ENCODE measurements around the gene HCK. TPM values are rescaled to one million over a fixed set of nuclear protein-coding genes. Genes with fewer than 3 reads are reported as not detected.

HCK gene
- total RNA-seq, 1 donor from 2014 or later = 0.78 TPM

DNA sequence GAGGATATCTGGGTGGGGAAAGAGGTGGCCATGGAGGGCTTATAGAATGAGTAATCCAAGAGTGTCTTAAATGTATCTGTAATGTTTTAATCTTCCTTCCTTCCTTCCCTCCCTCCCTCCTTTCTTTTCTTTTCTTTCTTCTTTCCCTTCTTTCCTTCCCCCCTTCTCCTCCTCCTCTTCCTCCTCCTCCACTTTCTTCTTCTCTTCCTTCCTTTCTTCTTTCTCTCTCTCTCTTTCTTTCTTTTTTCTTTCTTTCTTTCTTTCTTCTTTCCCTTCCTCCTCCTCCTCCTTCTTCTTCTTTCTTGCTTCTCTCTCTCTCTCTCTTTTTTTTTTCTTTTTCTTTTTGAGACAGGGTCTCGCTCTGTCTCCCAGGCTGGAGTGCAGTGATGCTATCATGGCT is 7.1 kb downstream of the HCK start:
- peaks cover 15% of the 10 kb centered on the region for H3K27me3 Mint-ChIP-seq (ENCODE audit: unreplicated experiment)
- no peaks in the 10 kb centered on the region for H3K4me1 Mint-ChIP-seq (ENCODE audit: low read depth, unreplicated experiment)
- H3K36me3 Mint-ChIP-seq (ENCODE audit: unreplicated experiment) = peaks cover 10% of the 10 kb centered on the region

DNA sequence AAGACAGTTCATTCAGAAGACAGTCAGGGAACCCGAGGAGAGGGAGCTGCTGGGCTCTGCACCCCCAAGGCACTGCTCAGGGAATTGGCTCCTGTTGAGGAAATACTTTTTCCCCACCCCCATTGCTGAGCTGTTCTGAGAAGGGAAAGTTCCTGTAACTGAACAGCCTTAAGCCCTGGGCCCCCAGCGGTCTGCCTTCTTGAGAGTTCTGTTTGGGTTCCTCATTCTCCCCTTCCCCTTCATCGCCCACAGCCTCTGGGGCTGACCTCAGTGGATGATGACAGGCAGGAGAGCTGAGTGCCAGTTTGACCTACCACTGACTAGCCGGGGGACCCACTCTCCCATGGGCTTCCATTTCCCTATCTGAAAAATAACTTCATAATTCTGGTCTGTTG is 10.7 kb downstream of the HCK start:
- no peak for DNase-seq
- H3K36me3 Mint-ChIP-seq (ENCODE audit: unreplicated experiment) = peaks cover 10% of the 10 kb centered on the region
- peaks cover 21% of the 10 kb centered on the region for H3K27me3 Mint-ChIP-seq (ENCODE audit: unreplicated experiment)
- TF ChIP-seq, protein P1, sequence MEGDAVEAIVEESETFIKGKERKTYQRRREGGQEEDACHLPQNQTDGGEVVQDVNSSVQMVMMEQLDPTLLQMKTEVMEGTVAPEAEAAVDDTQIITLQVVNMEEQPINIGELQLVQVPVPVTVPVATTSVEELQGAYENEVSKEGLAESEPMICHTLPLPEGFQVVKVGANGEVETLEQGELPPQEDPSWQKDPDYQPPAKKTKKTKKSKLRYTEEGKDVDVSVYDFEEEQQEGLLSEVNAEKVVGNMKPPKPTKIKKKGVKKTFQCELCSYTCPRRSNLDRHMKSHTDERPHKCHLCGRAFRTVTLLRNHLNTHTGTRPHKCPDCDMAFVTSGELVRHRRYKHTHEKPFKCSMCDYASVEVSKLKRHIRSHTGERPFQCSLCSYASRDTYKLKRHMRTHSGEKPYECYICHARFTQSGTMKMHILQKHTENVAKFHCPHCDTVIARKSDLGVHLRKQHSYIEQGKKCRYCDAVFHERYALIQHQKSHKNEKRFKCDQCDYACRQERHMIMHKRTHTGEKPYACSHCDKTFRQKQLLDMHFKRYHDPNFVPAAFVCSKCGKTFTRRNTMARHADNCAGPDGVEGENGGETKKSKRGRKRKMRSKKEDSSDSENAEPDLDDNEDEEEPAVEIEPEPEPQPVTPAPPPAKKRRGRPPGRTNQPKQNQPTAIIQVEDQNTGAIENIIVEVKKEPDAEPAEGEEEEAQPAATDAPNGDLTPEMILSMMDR (IDR thresholded peaks at IDR 0.05; ENCODE audit: partially characterized antibody, unreplicated experiment) = no peak
- peaks cover 6% of the 10 kb centered on the region for H3K4me1 Mint-ChIP-seq (ENCODE audit: low read depth, unreplicated experiment)
- no peak overlapping the region for H3K27ac Mint-ChIP-seq (ENCODE audit: unreplicated experiment)
- H3K9me3 Mint-ChIP-seq (ENCODE audit: unreplicated experiment) = peaks cover 11% of the 10 kb centered on the region
- H3K4me3 Mint-ChIP-seq (ENCODE audit: unreplicated experiment) = no peak overlapping the region

More for the DNA sequence above, 7.1 kb downstream of the HCK start:
- H3K9me3 Mint-ChIP-seq (ENCODE audit: unreplicated experiment) = peaks cover 3% of the 10 kb centered on the region
- H3K4me3 Mint-ChIP-seq (ENCODE audit: unreplicated experiment) = no peak overlapping the region
- no peak overlapping the region for H3K27ac Mint-ChIP-seq (ENCODE audit: unreplicated experiment)
- TF ChIP-seq, protein P1 (IDR thresholded peaks at IDR 0.05; ENCODE audit: partially characterized antibody, unreplicated experiment) = no peak
- no peak for DNase-seq

DNA sequence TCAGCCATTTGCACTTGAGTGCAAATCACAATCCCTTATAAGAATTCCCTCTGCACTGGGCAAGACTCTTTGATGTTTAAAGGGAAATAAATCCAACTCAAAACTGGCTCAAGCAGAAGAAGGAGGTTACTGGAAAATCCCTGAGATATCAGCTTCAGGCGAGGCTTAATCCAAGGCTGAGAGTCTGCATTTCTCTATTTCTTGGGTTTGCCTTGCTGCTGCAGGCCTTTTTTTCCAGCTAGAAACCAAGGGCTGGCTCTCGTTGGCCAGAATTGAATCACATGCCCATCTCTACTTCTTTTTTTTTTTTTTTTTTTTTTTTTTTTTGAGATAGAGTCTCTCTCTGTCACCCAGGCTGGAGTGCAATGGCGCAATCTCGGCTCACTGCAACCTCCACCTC is 11.7 kb downstream of the HCK start:
- Mint-ChIP-seq H3K4me1 (ENCODE audit: low read depth, unreplicated experiment) (peaks cover 6% of the 10 kb centered on the region), H3K4me3 (ENCODE audit: unreplicated experiment) (no peak overlapping the region), H3K27ac (ENCODE audit: unreplicated experiment) (no peak overlapping the region), H3K36me3 (ENCODE audit: unreplicated experiment) (peaks cover 10% of the 10 kb centered on the region), H3K9me3 (ENCODE audit: unreplicated experiment) (peaks cover 11% of the 10 kb centered on the region), H3K27me3 (ENCODE audit: unreplicated experiment) (peaks cover 21% of the 10 kb centered on the region)
- TF ChIP-seq, protein P1 (IDR thresholded peaks at IDR 0.05; ENCODE audit: partially characterized antibody, unreplicated experiment) = no peak
- DNase-seq = no peak

DNA sequence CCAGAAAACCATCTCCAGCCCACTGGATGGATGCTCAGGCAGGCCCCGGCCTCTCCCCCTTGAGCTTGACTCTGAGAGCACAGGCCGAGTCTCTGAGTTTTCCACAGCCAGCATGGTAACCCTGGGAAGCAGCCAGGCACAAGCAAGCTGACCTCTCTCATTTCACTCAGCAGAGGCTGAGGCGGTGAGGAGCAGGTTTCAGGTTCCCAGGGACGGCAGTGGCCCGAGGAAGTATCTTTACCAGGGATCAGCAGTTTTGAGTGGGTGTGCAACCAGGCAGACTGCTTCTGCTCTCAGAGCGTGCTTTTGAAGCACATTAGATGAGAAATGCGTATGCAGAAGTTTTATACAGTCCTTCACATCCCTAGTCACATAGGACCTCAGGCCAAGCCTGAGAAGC is 12.6 kb downstream of the HCK start:
- Mint-ChIP-seq H3K27me3 (ENCODE audit: unreplicated experiment) (peaks cover 14% of the 10 kb centered on the region), H3K4me1 (ENCODE audit: low read depth, unreplicated experiment) (peaks cover 9% of the 10 kb centered on the region), H3K36me3 (ENCODE audit: unreplicated experiment) (peaks cover 10% of the 10 kb centered on the region), H3K4me3 (ENCODE audit: unreplicated experiment) (no peak overlapping the region), H3K9me3 (ENCODE audit: unreplicated experiment) (peaks cover 11% of the 10 kb centered on the region), H3K27ac (ENCODE audit: unreplicated experiment) (no peak overlapping the region)
- DNase-seq = no peak
- TF ChIP-seq, protein P1 (IDR thresholded peaks at IDR 0.05; ENCODE audit: partially characterized antibody, unreplicated experiment) = no peak

DNA sequence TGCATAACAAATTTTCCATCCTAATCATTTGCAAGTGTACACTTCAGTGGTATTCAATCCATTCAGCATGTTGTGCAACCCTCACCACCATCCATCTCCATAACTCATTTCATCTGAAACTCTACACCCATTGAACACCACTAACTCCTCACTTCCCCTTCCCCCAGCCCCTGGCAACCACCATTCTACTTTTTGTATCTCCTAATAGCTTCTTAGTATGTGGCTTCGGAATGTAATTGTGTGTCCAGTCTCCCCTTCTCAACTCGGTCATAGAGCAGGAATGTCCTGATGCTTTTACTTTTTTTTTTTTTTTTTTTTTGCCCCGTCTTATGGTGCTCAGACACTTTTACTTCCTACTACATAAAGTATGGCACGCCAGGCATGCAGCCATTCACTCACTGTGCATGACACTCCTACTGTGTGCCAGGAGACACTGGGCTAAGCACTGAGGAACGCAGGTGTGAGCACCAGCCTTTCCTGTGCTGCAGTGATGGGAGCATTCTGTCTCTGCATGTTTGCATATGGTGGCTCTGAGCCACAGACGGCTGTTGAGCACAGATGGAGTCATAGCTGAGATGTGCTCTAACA is 15.3 kb downstream of the HCK start:
- TF ChIP-seq, protein P1 (IDR thresholded peaks at IDR 0.05; ENCODE audit: partially characterized antibody, unreplicated experiment) = no peak
- Mint-ChIP-seq H3K36me3 (ENCODE audit: unreplicated experiment) (no peaks in the 10 kb centered on the region), H3K4me1 (ENCODE audit: low read depth, unreplicated experiment) (peaks cover 9% of the 10 kb centered on the region), H3K4me3 (ENCODE audit: unreplicated experiment) (peak overlapping the region; percentile 21), H3K9me3 (ENCODE audit: unreplicated experiment) (peaks cover 8% of the 10 kb centered on the region), H3K27me3 (ENCODE audit: unreplicated experiment) (peaks cover 9% of the 10 kb centered on the region), H3K27ac (ENCODE audit: unreplicated experiment) (peak overlapping the region; percentile 83)
- DNase-seq = peak; percentile 68

All from glutamatergic neuron (in vitro differentiated cells).